Suprapubic skin (tissue), 3 donors: ENCODE data around the gene FAM9C.

Experiments used
- POLR2A ChIP-seq, 2 donors: fragments of 450-650 bp; IDR thresholded peaks; one replicate each; pipeline ENCODE4 v1.6.1; 2017; ENCODE audit warnings: antibody characterized with exemption in 2 of 2, mild to moderate bottlenecking in 2 of 2, moderate library complexity in 2 of 2
- TF ChIP-seq, protein P1 (sequence below), 2 donors: fragments of 200-600 bp in 1 of 2; fragments of 450-650 bp in 1 of 2; sonication (generic) in 1 of 2; IDR thresholded peaks; one replicate each; pipeline ENCODE4 v1.5.1; 2016 to 2019; ENCODE audit warnings: antibody characterized with exemption in 2 of 2, mild to moderate bottlenecking in 1 of 2, moderate library complexity in 1 of 2

DNA sequence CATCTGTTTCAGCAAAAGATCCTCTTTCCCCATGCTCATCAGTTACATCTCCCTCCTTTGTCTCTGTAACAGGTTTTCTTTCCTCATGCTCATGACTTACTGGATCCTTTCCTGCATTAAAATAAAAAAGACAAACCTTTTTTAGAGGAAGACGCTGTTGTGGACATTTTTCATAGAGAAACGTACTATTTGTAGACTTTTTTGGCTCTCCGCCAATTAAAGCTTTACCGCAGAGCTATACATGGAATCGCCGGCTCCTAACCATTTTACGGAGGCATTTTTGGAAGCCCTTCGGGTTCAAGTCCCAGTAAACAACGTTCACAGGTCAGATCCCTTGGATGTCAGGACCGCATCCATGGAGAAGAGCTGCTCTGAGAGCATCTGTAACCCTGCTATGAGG lies 1.3 kb downstream of the FAM9C start:
- no peak for TF ChIP-seq POLR2A (IDR thresholded peaks at IDR 0.05)
- TF ChIP-seq, protein P1, sequence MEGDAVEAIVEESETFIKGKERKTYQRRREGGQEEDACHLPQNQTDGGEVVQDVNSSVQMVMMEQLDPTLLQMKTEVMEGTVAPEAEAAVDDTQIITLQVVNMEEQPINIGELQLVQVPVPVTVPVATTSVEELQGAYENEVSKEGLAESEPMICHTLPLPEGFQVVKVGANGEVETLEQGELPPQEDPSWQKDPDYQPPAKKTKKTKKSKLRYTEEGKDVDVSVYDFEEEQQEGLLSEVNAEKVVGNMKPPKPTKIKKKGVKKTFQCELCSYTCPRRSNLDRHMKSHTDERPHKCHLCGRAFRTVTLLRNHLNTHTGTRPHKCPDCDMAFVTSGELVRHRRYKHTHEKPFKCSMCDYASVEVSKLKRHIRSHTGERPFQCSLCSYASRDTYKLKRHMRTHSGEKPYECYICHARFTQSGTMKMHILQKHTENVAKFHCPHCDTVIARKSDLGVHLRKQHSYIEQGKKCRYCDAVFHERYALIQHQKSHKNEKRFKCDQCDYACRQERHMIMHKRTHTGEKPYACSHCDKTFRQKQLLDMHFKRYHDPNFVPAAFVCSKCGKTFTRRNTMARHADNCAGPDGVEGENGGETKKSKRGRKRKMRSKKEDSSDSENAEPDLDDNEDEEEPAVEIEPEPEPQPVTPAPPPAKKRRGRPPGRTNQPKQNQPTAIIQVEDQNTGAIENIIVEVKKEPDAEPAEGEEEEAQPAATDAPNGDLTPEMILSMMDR (IDR thresholded peaks at IDR 0.05): no peak
